ENCODE data around the gene KPTN. TPM values are rescaled to one million over a fixed set of nuclear protein-coding genes. Genes with fewer than 3 reads are reported as not detected.

Gene KPTN
- total and polyA plus RNA-seq, 12 donors, result 2.9 to 121 (median 9.9) TPM

GRCh38 chr19:47514151-47514868 is 30.3 kb upstream of the KPTN start:
- H3K27me3 ChIP-seq, result no peaks in the 10 kb centered on the region
- TF ChIP-seq POLR2A (IDR thresholded peaks at IDR 0.05) (no peak), CTCF (IDR thresholded peaks at IDR 0.05) (peak in 1 of 6 experiments; percentile 8)
- no peaks in the 10 kb centered on the region for H3K9me3 ChIP-seq (replicated peaks in 1 of 3)
- H3K36me3 ChIP-seq (replicated peaks in 1 of 2), result no peaks in the 10 kb centered on the region
- H3K27ac ChIP-seq, result peak overlapping the region; percentile 96 to 100 (median 99)
- intact Hi-C loops (cut with DNase I), result loop anchor here in 1 of 2 donors (10.0 kb wide), 1 partner anchor 180 kb away; no protein-coding TSS in a partner anchor
- 1 to 3% (median 2%) methylated on average over 18 to 40 of the region's 40 CpGs for WGBS, 4 donors
- peak overlapping the region; percentile 69 to 98 (median 86) for H3K4me3 ChIP-seq
- peak in 3 of 7 donors; percentile 38 to 58 (median 48) for DNase-seq
- peaks cover 44 to 52% of the 10 kb centered on the region in 2 donors for H3K4me1 ChIP-seq (replicated peaks in 1 of 2)

- H3K27ac ChIP-seq, result peak overlapping the region; percentile 49 to 100 (median 87)
- WGBS, 4 donors, result 58 to 67% (median 65%) methylated on average over 8 of the region's 8 CpGs
- no peaks in the 10 kb centered on the region for H3K27me3 ChIP-seq
- no peak for DNase-seq
- no peaks in the 10 kb centered on the region for H3K36me3 ChIP-seq (replicated peaks in 1 of 2)
- peaks cover 58 to 63% of the 10 kb centered on the region in 2 donors for H3K4me1 ChIP-seq (replicated peaks in 1 of 2)
- H3K4me3 ChIP-seq, result peak overlapping the region in 1 of 4 donors; percentile 76
- TF ChIP-seq CTCF (IDR thresholded peaks at IDR 0.05), result no peak
- no peak for TF ChIP-seq POLR2A (IDR thresholded peaks at IDR 0.05)
- intact Hi-C loops (cut with DNase I), result loop anchor here in 1 of 2 donors (10.0 kb wide), 1 partner anchor 182 kb away; no protein-coding TSS in a partner anchor
- no peaks in the 10 kb centered on the region for H3K9me3 ChIP-seq (replicated peaks in 1 of 3)
Measured at GRCh38 chr19:47512948-47513319, 28.9 kb upstream of the KPTN start.

GRCh38 chr19:47512183-47512947 is 28.3 kb upstream of the KPTN start:
- 39 to 46% (median 40%) methylated on average over 11 of the region's 11 CpGs for WGBS, 4 donors
- Histone ChIP-seq H3K27me3 (no peaks in the 10 kb centered on the region), H3K4me3 (peak overlapping the region in 1 of 4 donors; percentile 76), H3K9me3 (replicated peaks in 1 of 3) (no peaks in the 10 kb centered on the region), H3K36me3 (replicated peaks in 1 of 2) (no peaks in the 10 kb centered on the region), H3K27ac (peak overlapping the region; percentile 49 to 100 (median 87)), H3K4me1 (replicated peaks in 1 of 2) (peaks cover 64 to 69% of the 10 kb centered on the region in 2 donors)
- intact Hi-C loops (cut with DNase I), result loop anchor here in 1 of 2 donors (10.0 kb wide), 1 partner anchor 182 kb away; no protein-coding TSS in a partner anchor
- TF ChIP-seq POLR2A (IDR thresholded peaks at IDR 0.05), result peak in 1 of 2 donors; percentile 20
- TF ChIP-seq CTCF (IDR thresholded peaks at IDR 0.05), result no peak
- DNase-seq, result peak in 5 of 7 donors; percentile 53 to 82 (median 62)

GRCh38 chr19:47511681-47512080 is 27.7 kb upstream of the KPTN start:
- WGBS, 4 donors, result 51 to 64% (median 59%) methylated on average over 5 to 7 of the region's 7 CpGs
- H3K9me3 ChIP-seq (replicated peaks in 1 of 3), result no peaks in the 10 kb centered on the region
- peak in 2 of 7 donors; percentile 22 to 63 for DNase-seq
- intact Hi-C loops (cut with DNase I), result loop anchor here in 1 of 2 donors (10.0 kb wide), 1 partner anchor 183 kb away; no protein-coding TSS in a partner anchor
- H3K27me3 ChIP-seq, result no peaks in the 10 kb centered on the region
- peak overlapping the region; percentile 49 to 100 (median 87) for H3K27ac ChIP-seq
- no peaks in the 10 kb centered on the region for H3K36me3 ChIP-seq (replicated peaks in 1 of 2)
- TF ChIP-seq CTCF (IDR thresholded peaks at IDR 0.05), result no peak
- TF ChIP-seq POLR2A (IDR thresholded peaks at IDR 0.05), result no peak
- peaks cover 71 to 76% of the 10 kb centered on the region in 2 donors for H3K4me1 ChIP-seq (replicated peaks in 1 of 2)
- H3K4me3 ChIP-seq, result peak overlapping the region in 1 of 4 donors; percentile 10
